Ovary (tissue), 9 donors: ENCODE measurements around the gene ACSL3. TPM values are rescaled to one million over a fixed set of nuclear protein-coding genes. Genes with fewer than 3 reads are reported as not detected.

Source experiments
- DNase-seq, 5 donors: peaks; one replicate each; pipeline ENCODE4 v3.0.0-alpha.2; 2019 to 2020
- H3K27ac ChIP-seq, 2 donors: fragments of 200-600 bp; one replicate each; pipeline versions ENCODE4 v1.5.1 to v1.8.0; 2019 to 2022
- H3K27me3 ChIP-seq: fragments of 200-600 bp; one replicate; pipeline ENCODE4 v1.8.0; 2022
- H3K36me3 ChIP-seq: fragments of 200-600 bp; sonication (generic); one replicate; pipeline ENCODE4 v1.5.1; 2019
- H3K4me1 ChIP-seq: one replicate; pipeline ENCODE4 v1.8.1; 2013; ENCODE audit warnings: mild to moderate bottlenecking, moderate library complexity; ENCODE audit not compliant: insufficient read depth
- H3K4me3 ChIP-seq: fragments of 200-600 bp; sonication (generic); one replicate; pipeline ENCODE4 v1.5.1; 2017
- H3K9me3 ChIP-seq, 2 donors: fragments of 200-600 bp in 1 of 2; sonication (generic) in 1 of 2; one replicate each; pipeline versions ENCODE4 v1.5.1 to v1.8.1; 2013 to 2019; ENCODE audit warnings: mild to moderate bottlenecking in 1 of 2, moderate library complexity in 1 of 2
- EP300 ChIP-seq: sonication (generic); formaldehyde crosslinking; IDR thresholded peaks from one replicate; pipeline ENCODE4 v1.6.1; 2017; ENCODE audit warnings: antibody characterized with exemption
- POLR2A ChIP-seq: fragments of 450-650 bp; IDR thresholded peaks from one replicate; pipeline ENCODE4 v1.6.1; 2017; ENCODE audit warnings: antibody characterized with exemption, mild to moderate bottlenecking, moderate library complexity
- WGBS, 3 donors: extraction: QIAGEN DNeasy Blood & Tissue Kit in 1 of 3; methylation state at CpG; one replicate each; pipeline versions ENCODE4 v1.1.5 to v1.1.7; 2013 to 2017; 5-methylcytosine and 5-hydroxymethylcytosine counted together
- intact Hi-C, 4 donors: fragments of 100-400 bp; cut with DNase I; formaldehyde crosslinking; loops; one replicate each; pipeline versions ENCODE4 v1.11.0 to v1.15.1; 2022 to 2023
- polyA plus RNA-seq, 2 donors: library from polyadenylated mRNA; stranded (reverse); fragments of 200-250 nt in 1 of 2; fragments of 350-450 nt in 1 of 2; fragmentation: Illumina TruSeq in 1 of 2; extraction: RNeasy Lipid Tissue Mini Kit (QIAGEN cat#74804) in 1 of 2; gene quantifications; one replicate each; pipeline ENCODE4 v1.2.3, GENCODE V29; 2013 to 2014
- total RNA-seq, 7 donors: library from RNA; depleted of rRNA in 2 of 7; stranded (reverse); fragments of >200 nt in 2 of 7; fragmentation: NEBNext Ultra II Directional in 3 of 7; extraction: Animal tissue kit (Norgen Biotek cat#: 25700) in 3 of 7; gene quantifications; one replicate each; pipeline versions ENCODE4 v1.1.0 to v1.2.4, GENCODE V29; 2016 to 2023
- TF ChIP-seq, protein P1 (sequence below), 3 donors: fragments of 450-650 bp in 2 of 3; fragments of 200-600 bp in 1 of 3; IDR thresholded peaks; one replicate each; pipeline versions ENCODE4 v1.5.1 to v1.8.0; 2016 to 2022; ENCODE audit warnings: antibody characterized with exemption in 3 of 3, mild to moderate bottlenecking in 1 of 3
- donor health status: DM: no; HTN: no; CAD: no; lungs with moderate emphysema.
- donor health status: DM: no; HTN: no; CAD: no.
- donor health status: Bipolar disorder and iron deficiency.
- donor health status: DM: yes; HTN: yes; CAD: no.
- donor health status: DM: no; HTN: no; CAD: no.
- donor health status: DM: yes; HTN: yes; CAD: no.

The ACSL3 gene
- total and polyA plus RNA-seq, 9 donors, result 14.0 to 85.1 (median 46.0) TPM

DNA sequence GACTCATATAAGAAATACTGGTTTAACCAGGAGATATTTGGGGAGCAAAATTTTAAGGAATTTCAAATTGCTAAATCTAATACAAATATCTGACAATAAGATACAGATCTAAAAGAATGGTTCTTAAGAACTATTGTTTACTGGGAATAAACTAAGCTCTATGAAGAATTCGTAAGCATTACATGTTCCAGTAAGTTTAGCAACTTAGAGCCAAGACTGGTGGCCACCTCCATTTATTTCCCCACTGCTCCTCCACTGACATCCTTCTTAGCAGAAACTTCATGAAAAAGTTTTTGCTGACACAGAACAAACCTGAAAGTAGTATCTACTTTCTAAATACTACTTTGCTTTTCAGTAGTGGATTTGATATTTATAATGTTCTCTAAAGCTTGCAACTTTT is 83.0 kb downstream of the ACSL3 start:
- intact Hi-C loops, result no loop called here
- no peaks in the 10 kb centered on the region for H3K36me3 ChIP-seq
- no peak overlapping the region for H3K4me3 ChIP-seq
- no peaks in the 10 kb centered on the region for H3K27me3 ChIP-seq
- H3K9me3 ChIP-seq, result no peaks in the 10 kb centered on the region
- TF ChIP-seq EP300, result no peak
- TF ChIP-seq POLR2A, result no peak
- TF ChIP-seq, protein P1, sequence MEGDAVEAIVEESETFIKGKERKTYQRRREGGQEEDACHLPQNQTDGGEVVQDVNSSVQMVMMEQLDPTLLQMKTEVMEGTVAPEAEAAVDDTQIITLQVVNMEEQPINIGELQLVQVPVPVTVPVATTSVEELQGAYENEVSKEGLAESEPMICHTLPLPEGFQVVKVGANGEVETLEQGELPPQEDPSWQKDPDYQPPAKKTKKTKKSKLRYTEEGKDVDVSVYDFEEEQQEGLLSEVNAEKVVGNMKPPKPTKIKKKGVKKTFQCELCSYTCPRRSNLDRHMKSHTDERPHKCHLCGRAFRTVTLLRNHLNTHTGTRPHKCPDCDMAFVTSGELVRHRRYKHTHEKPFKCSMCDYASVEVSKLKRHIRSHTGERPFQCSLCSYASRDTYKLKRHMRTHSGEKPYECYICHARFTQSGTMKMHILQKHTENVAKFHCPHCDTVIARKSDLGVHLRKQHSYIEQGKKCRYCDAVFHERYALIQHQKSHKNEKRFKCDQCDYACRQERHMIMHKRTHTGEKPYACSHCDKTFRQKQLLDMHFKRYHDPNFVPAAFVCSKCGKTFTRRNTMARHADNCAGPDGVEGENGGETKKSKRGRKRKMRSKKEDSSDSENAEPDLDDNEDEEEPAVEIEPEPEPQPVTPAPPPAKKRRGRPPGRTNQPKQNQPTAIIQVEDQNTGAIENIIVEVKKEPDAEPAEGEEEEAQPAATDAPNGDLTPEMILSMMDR (IDR thresholded peaks at IDR 0.05), result no peak
- no peak overlapping the region for H3K27ac ChIP-seq
- 49 to 61% (median 50%) methylated on average over 1 of the region's 1 CpG for WGBS, 3 donors
- H3K4me1 ChIP-seq, result no peaks in the 10 kb centered on the region
- no peak for DNase-seq

DNA sequence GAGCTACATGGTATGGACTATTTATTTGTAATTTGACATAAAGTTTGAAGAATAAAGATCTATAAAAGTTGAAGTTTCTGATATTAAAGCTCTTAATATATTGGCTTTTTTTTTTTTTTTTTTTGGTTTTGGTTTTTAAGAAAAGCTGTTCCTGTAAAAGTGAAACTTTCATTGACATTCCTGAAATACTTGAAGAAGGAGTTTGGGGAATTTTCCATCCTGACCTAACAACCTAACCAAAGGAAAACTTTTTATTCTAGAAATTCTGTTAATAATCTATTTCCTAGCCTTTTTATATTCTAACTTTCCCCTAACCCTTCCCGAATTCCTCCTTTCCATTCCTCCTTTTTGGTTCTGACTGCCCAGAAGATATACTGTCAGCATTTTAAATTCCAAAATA is 83.7 kb downstream of the ACSL3 start:
- H3K4me1 ChIP-seq, result no peaks in the 10 kb centered on the region
- no peaks in the 10 kb centered on the region for H3K9me3 ChIP-seq
- TF ChIP-seq POLR2A, result no peak
- TF ChIP-seq, protein P1 (IDR thresholded peaks at IDR 0.05), result no peak
- TF ChIP-seq EP300, result no peak
- intact Hi-C loops, result no loop called here
- no peak overlapping the region for H3K27ac ChIP-seq
- H3K4me3 ChIP-seq, result no peak overlapping the region
- H3K27me3 ChIP-seq, result no peaks in the 10 kb centered on the region
- H3K36me3 ChIP-seq, result no peaks in the 10 kb centered on the region
- DNase-seq, result no peak
- 22 to 44% (median 28%) methylated on average over 1 of the region's 1 CpG for WGBS, 3 donors

DNA sequence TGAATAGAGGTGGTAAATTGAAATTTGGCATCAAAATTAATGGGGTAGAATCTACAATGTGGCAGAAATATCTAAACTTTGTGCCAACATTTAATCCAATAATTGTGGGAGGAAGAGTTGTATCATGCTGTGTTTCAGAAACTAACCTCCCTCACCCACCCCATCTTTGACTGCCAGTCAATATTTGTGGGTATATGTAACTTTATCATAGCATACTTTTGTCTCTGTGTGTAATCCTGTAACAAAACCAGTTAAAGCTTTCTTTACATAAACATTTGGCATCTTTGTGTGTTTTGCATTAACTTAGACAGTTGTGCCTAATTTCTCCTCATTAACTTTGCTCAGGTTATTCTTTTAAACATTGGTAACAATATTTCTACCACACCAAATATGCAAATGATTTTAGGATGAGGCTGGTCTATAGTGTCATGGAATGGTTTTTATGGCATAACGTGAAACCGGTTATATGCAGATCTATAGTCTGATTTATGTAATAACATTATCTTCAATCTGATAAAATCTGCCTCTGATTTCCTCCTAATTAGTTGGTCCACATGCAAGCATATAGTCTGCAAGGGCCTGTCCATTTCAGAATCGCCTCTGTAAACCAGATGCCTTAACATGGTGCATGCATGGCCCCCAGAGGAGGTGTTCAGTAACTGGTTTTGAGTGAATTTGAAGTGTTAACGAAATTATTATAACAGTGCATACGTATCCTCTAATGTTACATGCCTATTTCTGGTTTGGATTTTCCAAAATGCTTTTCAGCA is 84.3 kb downstream of the ACSL3 start:
- WGBS, 3 donors, result 89 to 91% (median 89%) methylated on average over 5 of the region's 5 CpGs

DNA sequence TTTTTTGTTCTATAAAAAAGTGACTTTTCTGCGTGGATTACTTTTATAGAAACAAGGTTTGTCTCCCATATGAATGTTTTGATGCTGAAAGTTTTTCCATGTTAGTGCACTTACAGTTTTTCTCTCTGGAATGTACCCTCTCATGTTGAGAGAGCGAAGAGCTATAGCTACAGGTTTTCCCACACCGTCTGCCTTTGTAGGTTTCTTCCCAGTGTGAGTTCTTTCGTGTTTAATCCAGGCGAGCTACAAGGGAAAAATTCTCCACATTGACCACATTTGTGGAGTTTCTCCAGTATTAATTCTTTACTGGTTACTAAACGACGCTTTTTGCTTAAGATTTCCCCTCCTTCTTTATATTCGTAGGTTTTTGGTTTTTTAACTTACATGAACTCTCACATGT is 85.1 kb downstream of the ACSL3 start:
- TF ChIP-seq POLR2A, result no peak
- no peak for TF ChIP-seq EP300
- TF ChIP-seq, protein P1 (IDR thresholded peaks at IDR 0.05), result no peak
- Histone ChIP-seq H3K36me3 (no peaks in the 10 kb centered on the region), H3K27me3 (no peaks in the 10 kb centered on the region), H3K4me3 (no peak overlapping the region), H3K27ac (no peak overlapping the region), H3K9me3 (no peaks in the 10 kb centered on the region), H3K4me1 (no peaks in the 10 kb centered on the region)
- intact Hi-C loops, result no loop called here
- 85 to 89% (median 85%) methylated on average over 8 of the region's 8 CpGs for WGBS, 3 donors
- DNase-seq, result no peak

More for the DNA sequence above, 84.3 kb downstream of the ACSL3 start:
- Histone ChIP-seq H3K4me3 (no peak overlapping the region), H3K4me1 (no peaks in the 10 kb centered on the region), H3K27ac (no peak overlapping the region), H3K9me3 (no peaks in the 10 kb centered on the region), H3K27me3 (no peaks in the 10 kb centered on the region), H3K36me3 (no peaks in the 10 kb centered on the region)
- no peak for TF ChIP-seq EP300
- no peak for TF ChIP-seq POLR2A
- TF ChIP-seq, protein P1 (IDR thresholded peaks at IDR 0.05), result no peak
- no peak for DNase-seq
- intact Hi-C loops, result no loop called here
